Activated T-cell treated with anti-CD3 and anti-CD28 coated beads, Interleukin-2, amount 50 U/mL, for 72 hours (primary cell): Measurements from ENCODE around the gene LLGL1. TPM values are rescaled to one million over a fixed set of nuclear protein-coding genes. Genes with fewer than 3 reads are reported as not detected.

Experiments
- ATAC-seq, 2 donors: fragments of 150-1000 bp; cut with Tn5 transposase; replicated peaks in 1 of 2; 2 replicates each; pipeline ENCODE4 v1.10.0; 2021; ENCODE audit warnings: moderate library complexity in 2 of 2, mild to moderate bottlenecking in 1 of 2
- DNase-seq, 2 donors: peaks; one replicate each; pipeline ENCODE4 v3.0.0; 2021 to 2022; ENCODE audit warnings: mixed read lengths in 1 of 2
- H3K27ac Mint-ChIP-seq: one replicate; pipeline ENCODE4 v1.8.0; 2022; ENCODE audit warnings: mild to moderate bottlenecking, moderate library complexity, mixed read lengths
- H3K27me3 Mint-ChIP-seq: one replicate; pipeline ENCODE4 v1.8.0; 2022; ENCODE audit warnings: low read depth, mixed read lengths
- H3K36me3 Mint-ChIP-seq, 2 donors: one replicate each; pipeline ENCODE4 v1.8.0; 2022; ENCODE audit warnings: mixed read lengths in 2 of 2, mild to moderate bottlenecking in 1 of 2; ENCODE audit not compliant: insufficient read depth in 2 of 2
- H3K4me1 Mint-ChIP-seq: one replicate; pipeline ENCODE4 v1.8.0; 2022; ENCODE audit warnings: low read depth, mixed read lengths
- H3K4me3 Mint-ChIP-seq, 2 donors: one replicate each; pipeline ENCODE4 v1.8.0; 2022; ENCODE audit warnings: mild to moderate bottlenecking in 2 of 2, mixed read lengths in 2 of 2, moderate library complexity in 2 of 2
- H3K9me3 Mint-ChIP-seq, 2 donors: one replicate each; pipeline ENCODE4 v1.8.0; 2022; ENCODE audit warnings: mixed read lengths in 2 of 2
- total RNA-seq, 2 donors: library from RNA; stranded (reverse); gene quantifications; one replicate each; pipeline ENCODE4 v1.2.3, GENCODE V29; 2022

Gene LLGL1
- 10 to 100 TPM; 18.5 to 18.6 TPM for total RNA-seq

GRCh38 chr17:18225121-18225641, at the start of gene LLGL1:
TSS of gene LLGL1 (plus strand) at chr17:18225635. CDS start at chr17:18225683, 48 bp downstream.
- Mint-ChIP-seq H3K36me3 (peaks cover 2% of the 10 kb centered on the region in 2 donors), H3K27me3 (no peaks in the 10 kb centered on the region), H3K4me3 (peak within 1 kb of the TSS; percentile 87 to 95), H3K4me1 (peaks cover 23% of the 10 kb centered on the region), H3K27ac (peak within 1 kb of the TSS; percentile 21), H3K9me3 (no peaks in the 10 kb centered on the region)
- ATAC-seq (peak; percentile 98), DNase-seq (peak; percentile 97 to 99)

DNA sequence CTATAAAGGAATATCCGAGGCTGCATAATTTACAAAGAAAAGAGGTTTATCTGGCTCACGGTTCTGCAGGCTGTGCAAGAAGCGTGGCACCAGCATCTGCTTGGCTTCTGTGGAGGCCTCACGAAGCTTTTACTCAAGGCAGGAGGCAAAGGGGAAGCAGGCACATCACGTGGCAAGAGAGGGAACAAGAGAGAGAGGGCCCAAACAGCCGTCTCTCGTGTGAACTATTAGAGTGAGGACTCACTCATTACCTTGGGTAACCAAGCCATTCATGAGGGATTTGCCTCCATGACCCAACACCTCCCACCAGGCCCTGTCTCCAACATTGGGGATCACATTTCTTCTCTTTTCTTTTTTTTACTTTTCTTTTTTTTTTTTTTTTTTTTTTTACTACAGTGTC, 49.3 kb upstream of the LLGL1 start:
- H3K27me3 Mint-ChIP-seq, result no peaks in the 10 kb centered on the region
- H3K9me3 Mint-ChIP-seq, result no peaks in the 10 kb centered on the region
- no peak overlapping the region for H3K4me3 Mint-ChIP-seq
- ATAC-seq (no peak), DNase-seq (no peak)
- no peak overlapping the region for H3K27ac Mint-ChIP-seq
- H3K36me3 Mint-ChIP-seq, result no peaks in the 10 kb centered on the region
- H3K4me1 Mint-ChIP-seq, result peaks cover 17% of the 10 kb centered on the region

DNA sequence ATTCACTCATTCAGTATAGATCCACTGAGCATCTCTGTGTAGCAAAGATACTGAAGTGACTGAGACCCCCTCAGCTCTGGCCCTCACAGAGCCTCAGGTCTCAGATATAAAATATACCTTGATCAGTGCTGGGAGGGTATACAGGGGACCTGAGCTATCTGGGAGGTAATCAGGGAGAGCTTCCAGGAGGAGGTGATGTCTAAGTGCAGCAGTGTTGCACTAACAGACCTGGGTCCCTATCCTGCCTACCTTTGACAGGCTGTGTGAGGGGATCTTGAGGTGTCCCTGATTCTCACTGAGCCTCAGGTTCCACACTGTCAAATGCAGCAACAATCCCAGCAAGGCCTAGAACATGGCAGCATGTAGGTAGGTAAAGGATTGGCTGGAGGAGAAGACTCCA, 48.3 kb upstream of the LLGL1 start:
- DNase-seq, result no peak
- Mint-ChIP-seq H3K9me3 (no peaks in the 10 kb centered on the region), H3K36me3 (no peaks in the 10 kb centered on the region), H3K27ac (no peak overlapping the region), H3K27me3 (no peaks in the 10 kb centered on the region), H3K4me1 (peaks cover 26% of the 10 kb centered on the region), H3K4me3 (no peak overlapping the region)
- no peak for ATAC-seq

DNA sequence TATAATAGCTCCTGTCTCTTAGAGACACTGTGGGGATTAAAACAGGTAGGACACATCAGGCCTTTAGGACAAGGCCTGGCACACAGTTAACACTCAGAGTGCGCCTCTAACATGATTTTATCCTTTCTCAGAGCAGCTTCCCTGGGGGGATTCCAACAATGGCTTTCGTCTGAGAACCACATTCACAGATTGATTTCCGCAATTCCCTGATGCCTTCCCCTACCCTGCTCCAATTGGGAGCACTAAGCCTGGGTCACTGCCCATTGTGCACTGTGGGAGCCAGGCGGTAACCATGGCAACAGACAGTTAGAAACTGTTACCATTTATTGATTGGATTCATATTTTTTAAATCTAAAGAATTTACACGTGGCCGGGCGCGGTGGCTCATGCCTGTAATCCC, 47.7 kb upstream of the LLGL1 start:
- Mint-ChIP-seq H3K9me3 (no peaks in the 10 kb centered on the region), H3K36me3 (no peaks in the 10 kb centered on the region), H3K4me3 (no peak overlapping the region), H3K27me3 (no peaks in the 10 kb centered on the region), H3K27ac (no peak overlapping the region), H3K4me1 (peaks cover 32% of the 10 kb centered on the region)
- ATAC-seq (no peak), DNase-seq (no peak)

DNA sequence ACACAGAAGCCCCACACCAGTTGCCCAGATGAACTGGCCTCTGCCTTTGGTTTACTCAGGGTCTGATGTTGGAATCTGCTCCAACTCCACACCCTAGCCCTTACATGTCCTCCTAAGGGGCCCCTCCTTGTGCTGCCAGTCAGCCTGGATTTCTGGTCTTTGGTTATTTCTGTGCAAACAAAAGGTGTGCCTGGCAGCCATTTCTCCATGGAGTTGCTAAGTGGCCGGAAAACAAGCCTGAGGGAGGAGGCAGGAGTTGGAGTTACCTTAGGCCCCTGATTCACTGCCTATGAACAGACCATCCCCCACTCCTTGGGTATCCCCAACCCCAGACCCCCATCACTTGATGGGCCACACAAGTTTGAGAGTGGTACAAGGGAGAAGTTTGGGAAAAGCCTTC, 46.2 kb upstream of the LLGL1 start:
- peaks cover 32% of the 10 kb centered on the region for H3K4me1 Mint-ChIP-seq
- no peaks in the 10 kb centered on the region for H3K9me3 Mint-ChIP-seq
- DNase-seq, result no peak
- peak overlapping the region; percentile 61 for H3K27ac Mint-ChIP-seq
- ATAC-seq, result no peak
- H3K4me3 Mint-ChIP-seq, result no peak overlapping the region
- H3K36me3 Mint-ChIP-seq, result peaks cover 0 to 2% of the 10 kb centered on the region in 2 donors
- no peaks in the 10 kb centered on the region for H3K27me3 Mint-ChIP-seq

DNA sequence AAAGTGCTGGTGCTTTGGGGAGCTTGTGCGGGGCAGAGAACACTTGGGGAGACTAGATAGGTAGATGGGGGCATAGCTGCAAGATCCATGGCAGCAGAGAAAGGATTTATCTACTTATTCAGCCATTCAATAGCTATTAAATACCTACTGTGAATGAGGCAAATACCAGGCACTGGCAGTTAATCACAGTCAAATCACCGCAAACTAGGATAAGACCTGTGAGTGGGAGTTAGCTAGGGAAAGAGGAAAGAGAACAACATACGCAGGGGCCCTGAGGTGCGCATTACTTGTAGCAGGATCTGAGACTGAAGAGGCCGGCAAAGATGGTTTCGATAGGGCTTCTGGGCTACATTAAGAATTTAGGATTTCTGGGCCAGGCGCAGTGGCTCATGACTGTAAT, 45.6 kb upstream of the LLGL1 start:
- Mint-ChIP-seq H3K4me1 (peaks cover 34% of the 10 kb centered on the region), H3K27me3 (no peaks in the 10 kb centered on the region), H3K4me3 (peak overlapping the region in 1 of 2 donors; percentile 32), H3K36me3 (peaks cover 0 to 3% of the 10 kb centered on the region in 2 donors), H3K27ac (peak overlapping the region; percentile 61), H3K9me3 (no peaks in the 10 kb centered on the region)
- DNase-seq (no peak), ATAC-seq (no peak)

- Mint-ChIP-seq H3K9me3 (no peaks in the 10 kb centered on the region), H3K4me3 (peak overlapping the region; percentile 93 to 98), H3K27ac (peak overlapping the region; percentile 98), H3K27me3 (no peaks in the 10 kb centered on the region), H3K4me1 (peaks cover 50% of the 10 kb centered on the region), H3K36me3 (peaks cover 3 to 7% of the 10 kb centered on the region in 2 donors)
- peak; percentile 12 to 14 for ATAC-seq
- peak; percentile 59 to 73 for DNase-seq
Observed at GRCh38 chr17:18181358-18181757, 44.1 kb upstream of the LLGL1 start.

DNA sequence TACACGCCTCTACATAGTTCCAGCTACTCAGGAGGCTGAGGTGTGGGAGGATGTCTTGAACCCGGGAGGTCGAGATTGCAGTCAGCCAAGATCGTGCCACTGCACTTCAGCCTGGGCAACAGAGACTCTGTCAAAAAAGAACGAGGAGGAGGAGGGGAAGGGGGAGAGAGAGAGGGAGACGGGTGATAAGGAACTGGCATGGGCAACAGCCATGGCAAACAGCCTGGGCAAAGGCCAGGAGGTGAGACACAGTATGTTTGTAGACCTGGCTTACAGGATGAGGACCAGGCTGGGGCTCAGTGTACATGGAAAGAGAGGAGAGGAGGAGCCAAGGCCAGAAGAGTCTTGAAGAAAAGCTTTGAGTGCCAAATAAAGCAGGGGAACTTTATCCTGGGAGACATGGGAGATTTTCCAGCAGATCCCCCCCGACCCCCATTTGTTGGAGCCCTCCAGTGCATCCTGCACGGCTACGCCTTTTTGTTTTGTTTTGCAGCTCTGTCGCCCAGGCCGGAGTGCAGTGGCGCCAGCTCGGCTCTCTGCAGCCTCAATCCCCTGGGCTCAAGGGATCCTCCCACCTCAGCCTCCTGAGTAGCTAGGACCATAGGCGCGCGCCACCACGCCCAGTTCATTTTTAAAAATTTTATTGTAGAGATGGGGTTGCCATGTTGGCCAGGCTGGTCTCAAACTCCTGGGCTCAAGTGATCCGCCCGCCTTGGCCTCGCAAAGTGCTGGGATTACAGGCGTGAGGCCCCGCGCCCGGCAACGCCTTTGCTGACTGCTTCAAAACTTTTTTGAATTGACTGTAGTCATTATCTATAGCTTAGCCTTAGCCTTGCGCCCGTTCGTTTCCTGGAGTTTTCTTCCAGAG, 43.1 kb upstream of the LLGL1 start:
- DNase-seq, result peak in 1 of 2 donors; percentile 16
- Mint-ChIP-seq H3K4me1 (peaks cover 60% of the 10 kb centered on the region), H3K36me3 (peaks cover 8 to 12% of the 10 kb centered on the region in 2 donors), H3K27me3 (no peaks in the 10 kb centered on the region), H3K9me3 (no peaks in the 10 kb centered on the region), H3K4me3 (peak overlapping the region; percentile 93 to 98), H3K27ac (peak overlapping the region; percentile 98)
- ATAC-seq, result no peak

DNA sequence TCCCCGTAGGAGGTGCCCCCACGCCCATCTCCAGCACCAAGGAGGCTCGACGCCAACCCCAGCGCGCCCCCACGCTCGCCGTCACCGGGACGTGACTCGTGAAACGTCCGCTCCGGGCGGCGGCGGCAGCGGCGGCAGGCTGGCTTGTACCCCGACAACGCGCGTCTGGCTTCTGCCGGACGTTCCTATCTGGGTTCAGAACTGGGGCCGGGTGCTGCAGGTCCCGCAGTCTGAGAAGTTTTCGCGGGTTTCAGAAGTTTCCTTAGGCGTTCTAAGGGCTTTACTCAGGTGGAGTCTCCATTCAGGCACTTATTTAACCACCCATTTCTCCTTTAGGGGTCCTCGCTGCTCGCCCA, 42.5 kb upstream of the LLGL1 start:
- H3K27me3 Mint-ChIP-seq, result no peaks in the 10 kb centered on the region
- H3K4me1 Mint-ChIP-seq, result peaks cover 66% of the 10 kb centered on the region
- peak overlapping the region; percentile 93 to 98 for H3K4me3 Mint-ChIP-seq
- ATAC-seq (peak; percentile 41 to 45), DNase-seq (peak; percentile 88)
- H3K27ac Mint-ChIP-seq, result peak overlapping the region; percentile 98
- peaks cover 9 to 12% of the 10 kb centered on the region in 2 donors for H3K36me3 Mint-ChIP-seq
- H3K9me3 Mint-ChIP-seq, result no peaks in the 10 kb centered on the region

GRCh38 chr17:18183334-18184142, 41.9 kb upstream of the LLGL1 start, which contains the start of gene ALKBH5:
TSS of gene ALKBH5 (plus strand) at chr17:18183828. CDS start at chr17:18184244, 416 bp downstream.
- peak; percentile 81 to 82 for ATAC-seq
- peaks cover 15 to 16% of the 10 kb centered on the region in 2 donors for H3K36me3 Mint-ChIP-seq
- peak within 1 kb of the TSS; percentile 98 for H3K27ac Mint-ChIP-seq
- peaks cover 72% of the 10 kb centered on the region for H3K4me1 Mint-ChIP-seq
- peak within 1 kb of the TSS; percentile 93 to 98 for H3K4me3 Mint-ChIP-seq
- H3K27me3 Mint-ChIP-seq, result no peaks in the 10 kb centered on the region
- DNase-seq, result peak; percentile 98
- no peaks in the 10 kb centered on the region for H3K9me3 Mint-ChIP-seq

GRCh38 chr17:18184143-18185031, 41.0 kb upstream of the LLGL1 start:
- Mint-ChIP-seq H3K4me1 (peaks cover 77% of the 10 kb centered on the region), H3K4me3 (peak overlapping the region; percentile 93 to 98), H3K36me3 (peaks cover 16 to 17% of the 10 kb centered on the region in 2 donors), H3K27me3 (no peaks in the 10 kb centered on the region), H3K27ac (peak overlapping the region; percentile 86), H3K9me3 (no peaks in the 10 kb centered on the region)
- DNase-seq, result peak; percentile 72 to 79
- peak; percentile 14 to 18 for ATAC-seq

GRCh38 chr17:18185391-18185790, 40.0 kb upstream of the LLGL1 start:
- peak overlapping the region; percentile 86 for H3K27ac Mint-ChIP-seq
- no peaks in the 10 kb centered on the region for H3K27me3 Mint-ChIP-seq
- ATAC-seq (no peak), DNase-seq (no peak)
- H3K36me3 Mint-ChIP-seq, result peaks cover 16 to 22% of the 10 kb centered on the region in 2 donors
- H3K4me1 Mint-ChIP-seq, result peaks cover 79% of the 10 kb centered on the region
- H3K4me3 Mint-ChIP-seq, result peak overlapping the region; percentile 93 to 98
- no peaks in the 10 kb centered on the region for H3K9me3 Mint-ChIP-seq
